ENCODE measurements around the gene ZNF480.
A peak's percentile ranks its signal among the peaks of the same experiment; 100 is the strongest.
"Not testable (repeated sequence)": the region's sequence is repeated elsewhere in the genome, so short reads cannot be mapped to it uniquely, and the experiment has no call there.

Gene ZNF480

GRCh38 chr19:52296773-52297600, at the start of gene ZNF480:
Gene ZNF480 (plus strand): TSS chr19:52297169. CDS start chr19:52300413, 3,244 bp downstream.
- peak in 57 of 58 donors; percentile 21 to 90 (median 73) for DNase-seq

- DNase-seq, result peak in 11 of 58 donors; percentile 1 to 28 (median 5)
Measured at GRCh38 chr19:52248241-52248640, 48.7 kb upstream of the ZNF480 start.

- DNase-seq, result no peak
Measured at GRCh38 chr19:52258426-52258825, 38.5 kb upstream of the ZNF480 start.

- DNase-seq, result not testable (repeated sequence)
Measured at GRCh38 chr19:52265556-52265955, 31.4 kb upstream of the ZNF480 start.

GRCh38 chr19:52269338-52270261, 27.4 kb upstream of the ZNF480 start, which contains the start of gene ZNF766:
Gene ZNF766 (plus strand): TSS chr19:52269587. CDS start chr19:52269614, 27 bp downstream.
- DNase-seq, result peak; percentile 62 to 97 (median 93)

- peak in 6 of 58 donors; percentile 1 to 10 (median 2) for DNase-seq
Measured at GRCh38 chr19:52270266-52270885, 26.6 kb upstream of the ZNF480 start.

GRCh38 chr19:52273301-52273700, 23.7 kb upstream of the ZNF480 start:
- no peak for DNase-seq

- no peak for DNase-seq
Measured at GRCh38 chr19:52274191-52274590, 22.8 kb upstream of the ZNF480 start.

- no peak for DNase-seq
Measured at GRCh38 chr19:52275988-52276387, 21.0 kb upstream of the ZNF480 start.

GRCh38 chr19:52277471-52277870, 19.5 kb upstream of the ZNF480 start:
- no peak for DNase-seq

- no peak for DNase-seq
Measured at GRCh38 chr19:52286256-52286655, 10.7 kb upstream of the ZNF480 start.

GRCh38 chr19:52291781-52292180, 5.2 kb upstream of the ZNF480 start:
- no peak for DNase-seq

GRCh38 chr19:52292946-52293345, 4.0 kb upstream of the ZNF480 start:
- not testable (repeated sequence) for DNase-seq

- peak in 1 of 58 donors; percentile 2 for DNase-seq
Measured at GRCh38 chr19:52296400-52296772, 583 bp upstream of the ZNF480 start.

- DNase-seq, result peak in 9 of 58 donors; percentile 0 to 67 (median 5)
Measured at GRCh38 chr19:52297601-52298364, 814 bp downstream of the ZNF480 start.

- no peak for DNase-seq
Measured at GRCh38 chr19:52307275-52307674, 10.3 kb downstream of the ZNF480 start.

- no peak for DNase-seq
Measured at GRCh38 chr19:52322429-52322828, 25.5 kb downstream of the ZNF480 start.

GRCh38 chr19:52331757-52332156, 34.8 kb downstream of the ZNF480 start:
- no peak for DNase-seq

- DNase-seq, result no peak
Measured at GRCh38 chr19:52335768-52336116, 38.8 kb downstream of the ZNF480 start.

- peak; percentile 36 to 93 (median 84) for DNase-seq
Measured at GRCh38 chr19:52336117-52336790, 39.3 kb downstream of the ZNF480 start, which contains the start of gene ZNF610. Gene ZNF610 (plus strand): TSS chr19:52336243. CDS start chr19:52349173, 12,930 bp downstream.
